GM19238 (cell line): ENCODE data around the gene ADAP1.
"Not testable (repeated sequence)": the region's sequence is repeated elsewhere in the genome, so short reads cannot be mapped to it uniquely, and the experiment has no call there.

Source experiments
- DNase-seq: peaks from one replicate; pipeline ENCODE4 v3.0.0; 2011; ENCODE audit warnings: low spot score; ENCODE audit not compliant: insufficient read length

Gene ADAP1

GRCh38 chr7:960269-960871, 5.9 kb upstream of the ADAP1 start:
- no peak for DNase-seq

GRCh38 chr7:959740-960139, 5.3 kb upstream of the ADAP1 start:
- not testable (repeated sequence) for DNase-seq

- DNase-seq = no peak
These were observed 4.8 kb upstream of the ADAP1 start for GRCh38 chr7:959271-959670.

- DNase-seq = no peak
These were observed 4.0 kb upstream of the ADAP1 start for GRCh38 chr7:958221-959200.

GRCh38 chr7:957418-958220, 3.1 kb upstream of the ADAP1 start:
- no peak for DNase-seq

GRCh38 chr7:956031-956430, 1.6 kb upstream of the ADAP1 start:
- DNase-seq = no peak

DNA sequence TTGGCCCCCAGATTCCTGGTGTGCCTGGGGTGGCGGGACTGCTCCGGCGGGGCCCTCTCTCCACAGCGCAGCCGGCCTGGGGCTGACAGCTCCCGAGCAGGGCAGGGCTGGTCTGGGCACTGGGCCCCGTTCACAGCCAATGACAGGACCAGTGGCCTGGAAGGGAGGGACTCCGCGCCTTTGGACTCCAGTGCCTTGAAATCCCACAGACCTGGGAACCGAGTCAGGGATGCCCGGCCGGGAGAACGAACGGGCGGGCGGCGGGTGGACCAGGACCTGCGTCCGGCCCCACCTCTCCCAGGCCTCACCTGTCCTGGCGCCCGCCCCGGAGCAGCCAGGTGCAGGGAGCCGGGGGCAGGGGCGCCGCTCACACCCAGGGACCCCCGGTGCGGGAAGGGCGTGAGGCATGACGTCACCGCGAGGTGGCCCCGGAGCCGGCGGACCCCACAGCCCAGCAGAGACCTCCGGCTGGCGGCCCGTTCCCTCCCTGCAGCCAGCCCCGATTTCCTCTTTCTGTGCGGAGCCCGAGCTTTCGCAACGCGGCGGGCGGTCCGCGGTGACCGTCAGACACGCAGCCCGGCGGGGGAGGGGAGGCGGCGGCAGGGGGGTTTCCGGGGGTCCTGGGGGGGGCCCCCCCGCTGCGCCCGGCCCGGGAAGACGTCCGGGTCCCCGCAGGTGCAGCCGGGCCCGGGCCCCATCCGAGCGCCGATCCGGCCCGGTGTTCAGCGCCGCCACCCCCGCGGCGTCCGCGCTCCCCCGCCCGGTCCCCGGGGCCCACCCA, 743 bp downstream of the ADAP1 start:
- no peak for DNase-seq

DNA sequence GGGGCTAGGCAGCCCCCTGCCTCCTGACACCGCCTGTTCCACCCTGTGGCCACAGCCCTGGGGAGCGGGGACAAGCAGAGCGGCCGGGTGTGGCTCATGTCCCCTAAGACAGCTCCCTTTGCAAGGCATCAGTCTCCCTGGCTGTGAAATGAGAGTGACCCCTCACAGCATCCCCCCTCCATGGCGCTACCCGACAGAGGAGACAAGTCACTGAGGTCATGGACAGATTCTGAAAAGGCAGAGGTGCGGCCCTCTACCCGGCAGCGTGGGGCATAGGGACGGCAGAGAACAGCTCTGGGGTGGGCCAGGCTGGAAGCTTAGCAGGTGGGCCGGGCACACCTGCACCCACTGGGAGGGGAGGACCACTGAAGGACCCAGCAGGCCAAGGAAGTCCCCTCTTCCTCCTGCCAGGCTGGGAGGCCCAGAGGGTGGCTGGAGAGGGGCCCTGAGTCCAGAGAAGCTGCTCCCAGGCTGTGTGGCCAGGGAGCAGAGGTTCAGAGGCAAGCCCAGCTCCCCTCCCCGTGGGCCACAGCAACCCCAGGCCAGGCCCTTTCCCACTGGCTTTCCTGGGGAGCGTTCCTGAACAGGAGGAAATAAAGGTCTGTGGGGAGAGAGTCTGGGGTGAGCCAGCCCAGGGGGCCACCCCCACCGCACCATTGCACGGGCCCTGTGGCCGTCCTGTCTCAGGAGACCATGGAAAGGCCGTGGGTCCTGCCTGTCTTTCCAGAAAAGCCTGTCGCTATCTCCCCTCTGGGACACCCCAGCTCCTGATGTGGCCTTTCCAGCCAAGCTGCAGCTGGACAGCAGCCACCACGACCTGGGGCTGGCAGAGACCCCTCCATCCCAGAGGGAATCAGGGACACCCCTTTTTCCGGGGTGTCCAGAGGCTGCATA, 1.7 kb downstream of the ADAP1 start:
- no peak for DNase-seq

DNA sequence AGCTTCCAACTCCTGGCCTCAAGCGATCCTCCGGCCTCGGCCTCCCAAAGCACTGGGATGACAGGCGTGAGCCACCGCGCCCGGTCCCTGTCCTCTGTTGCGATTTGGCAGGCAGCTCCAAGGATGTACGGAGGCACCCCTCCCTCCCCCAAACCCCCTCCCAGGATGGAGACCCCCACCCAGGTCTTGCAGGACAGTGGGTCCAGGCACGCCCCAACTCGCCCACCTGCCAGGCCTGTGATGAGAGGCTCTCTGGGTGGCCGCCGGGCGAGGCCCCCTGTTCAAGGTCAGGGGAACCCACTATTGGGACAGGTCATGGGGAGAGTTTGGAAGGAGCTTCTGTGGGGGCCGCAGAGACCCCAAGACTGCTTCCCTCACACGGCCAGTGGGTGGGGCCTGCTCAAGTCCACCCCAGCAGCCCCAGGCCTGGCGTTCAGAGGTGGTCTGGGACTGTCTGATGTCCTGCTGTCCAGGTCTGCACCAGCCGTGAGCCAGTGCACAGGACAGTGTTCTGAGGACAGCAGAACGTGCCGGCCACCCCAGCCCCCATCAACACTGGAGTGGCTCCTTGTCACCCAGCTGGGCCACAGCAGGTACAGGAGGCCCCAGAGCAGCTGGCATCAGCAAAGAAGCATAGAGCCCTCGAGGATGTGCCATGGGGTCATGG, 2.5 kb downstream of the ADAP1 start:
- DNase-seq = no peak

GRCh38 chr7:949021-949934, 5.2 kb downstream of the ADAP1 start:
- no peak for DNase-seq

DNA sequence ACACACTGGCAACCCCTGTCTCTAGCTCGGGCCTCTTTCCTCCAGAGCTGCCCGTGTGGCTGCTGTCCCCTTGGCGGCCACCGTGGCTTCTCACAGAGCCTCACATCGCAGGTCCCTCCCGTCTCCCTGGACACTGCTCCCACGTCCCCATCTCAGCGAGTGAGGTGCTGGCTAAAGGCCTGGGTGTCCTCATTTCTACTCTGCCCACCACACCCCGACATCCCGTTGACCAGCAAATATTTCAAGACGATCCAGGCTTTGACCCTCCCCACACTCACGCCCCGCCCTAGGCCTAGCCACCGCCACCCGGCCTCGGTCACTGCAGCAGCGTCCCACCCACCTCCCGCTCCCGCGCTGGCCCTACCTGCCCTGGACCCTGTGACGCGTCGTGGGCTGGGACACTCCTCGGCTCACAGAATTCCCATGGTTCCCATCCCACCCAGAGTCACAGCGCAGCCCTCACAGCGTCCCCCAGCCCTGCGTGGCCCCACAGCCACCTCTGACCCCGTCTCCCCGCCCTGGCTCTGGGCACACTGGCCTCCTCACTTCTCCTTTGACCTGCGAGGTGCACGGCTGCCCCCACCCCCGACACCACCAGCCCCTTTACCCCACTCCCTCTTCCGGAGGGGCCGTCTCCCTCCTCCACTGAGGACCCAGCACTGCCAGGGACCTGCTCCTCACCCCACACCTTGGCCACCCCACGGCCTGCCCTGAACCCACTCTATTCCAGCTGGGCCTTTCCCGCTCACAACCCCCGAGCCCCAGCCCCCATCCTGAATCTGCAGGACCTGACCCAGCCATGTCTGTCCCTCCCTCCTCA, 6.9 kb downstream of the ADAP1 start:
- DNase-seq = no peak

GRCh38 chr7:946256-946996, 8.1 kb downstream of the ADAP1 start:
- DNase-seq = no peak

- DNase-seq = no peak
These were observed 8.8 kb downstream of the ADAP1 start for GRCh38 chr7:945556-946255.

DNA sequence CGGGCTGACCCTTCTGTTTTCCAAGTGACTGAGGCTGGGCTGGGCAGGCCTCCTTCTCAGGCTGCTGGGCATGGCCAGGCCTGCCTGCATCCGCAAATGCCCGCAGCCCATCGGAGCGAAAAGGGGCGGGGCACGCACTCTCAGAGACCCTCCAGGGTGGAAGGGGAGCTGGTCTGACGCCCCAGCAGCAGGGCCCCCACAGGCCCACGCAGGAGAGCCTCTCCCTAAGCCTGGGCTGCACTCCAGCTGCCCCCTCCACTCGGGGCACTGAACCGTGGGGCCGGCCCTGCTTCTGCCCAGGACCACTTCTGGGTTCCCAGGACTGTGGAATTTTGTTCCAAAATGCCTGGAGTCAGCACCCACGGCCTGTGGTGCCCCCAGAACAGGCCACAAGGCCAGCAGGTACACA, 9.3 kb downstream of the ADAP1 start:
- DNase-seq = no peak

DNA sequence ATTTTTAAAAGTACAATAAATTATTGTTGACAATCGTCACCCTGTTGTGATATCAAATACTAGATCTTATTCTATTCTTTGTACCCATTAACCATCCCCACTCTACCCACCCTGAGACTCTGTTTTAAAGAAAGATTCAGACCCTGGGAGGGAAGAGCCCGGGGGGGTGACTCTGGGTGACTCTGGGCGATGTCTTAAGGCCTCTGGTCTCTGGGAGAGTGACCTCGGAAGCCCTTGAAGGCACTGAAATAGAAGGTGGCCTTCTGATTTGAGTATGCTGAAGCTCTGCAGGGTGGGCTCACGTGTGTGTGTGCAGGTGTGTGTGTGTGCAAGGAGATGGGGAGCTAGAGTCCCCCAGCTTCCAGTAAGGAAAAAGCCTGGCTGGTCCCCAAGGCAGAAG, 9.7 kb downstream of the ADAP1 start:
- no peak for DNase-seq

DNA sequence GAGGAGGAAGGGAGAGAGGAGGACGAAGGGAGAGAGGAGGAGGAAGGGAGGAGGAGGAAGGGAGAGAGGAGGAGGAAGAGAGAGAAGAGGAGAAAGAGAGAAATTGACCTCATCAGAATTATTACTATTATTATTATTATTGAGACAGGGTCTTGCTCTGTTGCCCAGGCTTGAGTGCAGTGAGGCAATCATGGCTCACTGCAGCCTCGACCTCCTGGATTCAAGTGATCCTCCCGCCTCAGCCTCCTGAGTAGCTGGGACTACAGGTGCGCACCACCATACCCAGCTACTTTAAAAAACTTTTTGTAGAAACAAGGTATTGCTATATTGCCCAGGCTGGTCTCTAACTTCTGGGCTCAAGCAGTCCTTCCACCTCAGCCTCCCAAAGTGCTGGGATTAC, 10.7 kb downstream of the ADAP1 start:
- DNase-seq = not testable (repeated sequence)
